Hematopoietic multipotent progenitor cell treated with erythropoietin and hydrocortisone succinate and interleukin-3 and kit ligand, for 8 days (in vitro differentiated cells): ENCODE results near the gene LONRF2.

Experiments used
- DNase-seq: peaks from one replicate; pipeline ENCODE4 v3.0.0-alpha.2; 2015

The LONRF2 gene

GRCh38 chr2:100230754-100231153 is 91.5 kb downstream of the LONRF2 start:
- no peak for DNase-seq

GRCh38 chr2:100228967-100229366 is 93.3 kb downstream of the LONRF2 start:
- DNase-seq, result no peak

GRCh38 chr2:100228415-100228814 is 93.9 kb downstream of the LONRF2 start:
- no peak for DNase-seq

- no peak for DNase-seq
Measured at GRCh38 chr2:100224988-100225710, 97.2 kb downstream of the LONRF2 start.

GRCh38 chr2:100223502-100223901 is 98.8 kb downstream of the LONRF2 start:
- no peak for DNase-seq
